Non-pigmented ciliary epithelial cell (primary cell): ENCODE results near the gene SH2D5.
A peak's percentile ranks its signal among the peaks of the same experiment; 100 is the strongest.

Experiments
- DNase-seq: peaks from one replicate; pipeline ENCODE4 v3.0.0-alpha.2; 2010; ENCODE audit warnings: low read depth

The SH2D5 gene

DNA sequence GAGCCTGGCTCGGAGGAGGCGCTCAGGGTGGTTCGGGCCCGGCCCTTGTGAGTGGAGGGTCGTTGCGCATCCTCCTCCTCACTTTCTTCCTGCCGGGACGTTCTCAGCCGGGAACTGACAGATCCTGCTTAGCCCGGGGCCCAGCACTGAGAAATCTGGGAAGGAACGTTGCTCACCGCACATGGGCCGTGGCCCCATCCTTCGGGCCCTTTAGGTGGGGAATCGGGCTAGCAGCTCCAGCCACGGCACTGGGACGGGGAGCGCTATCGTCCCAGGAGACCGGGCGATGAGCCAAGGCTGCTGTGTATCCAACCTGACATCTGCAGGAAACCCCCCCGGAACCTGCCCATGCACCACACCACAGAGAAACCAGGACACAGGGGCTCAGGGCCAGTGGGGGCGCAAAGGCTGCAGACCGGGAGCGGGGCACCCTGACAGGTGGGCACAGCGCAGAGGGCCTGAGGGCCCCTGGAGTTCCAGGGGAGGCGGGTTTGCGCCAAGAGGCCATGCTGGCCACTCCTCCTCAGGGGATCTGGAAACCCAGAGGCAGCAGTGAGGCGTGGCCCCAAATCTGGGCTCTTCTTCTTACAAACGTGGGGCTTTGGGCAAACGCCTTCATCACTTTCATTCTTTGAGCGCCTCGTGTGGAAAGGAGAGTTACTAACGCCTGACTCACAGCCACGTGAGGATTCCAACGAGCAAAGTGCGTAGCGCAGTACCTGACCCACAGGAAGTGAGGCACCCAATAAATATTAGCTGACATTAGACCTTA lies at the start of gene SH2D5:
SH2D5 (minus strand) TSS at position 116 of the 772 bp plus-strand sequence. CDS start 4,659 bp downstream, outside the sequence.
- peak; percentile 91 for DNase-seq

- no peak for DNase-seq
Measured at GRCh38 chr1:20775700-20776099, 43.2 kb upstream of the SH2D5 start.

DNA sequence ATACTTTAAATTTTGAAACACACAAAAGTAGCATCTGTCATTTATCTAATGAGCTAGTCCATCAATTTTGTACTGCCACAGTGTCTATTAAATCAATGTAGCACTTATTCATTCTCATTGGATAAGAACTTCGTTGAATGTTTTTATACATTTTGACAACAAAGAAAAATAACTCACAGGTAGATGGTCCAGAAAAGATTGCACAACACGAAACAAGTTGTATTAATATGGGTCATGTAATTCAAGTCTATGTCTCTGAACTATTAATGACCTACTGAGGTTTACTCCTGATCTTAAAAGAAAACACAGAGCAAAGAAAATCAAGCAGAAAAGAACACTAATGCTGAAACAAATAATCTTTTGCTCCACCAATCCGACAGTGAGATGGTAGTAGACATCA lies 39.3 kb upstream of the SH2D5 start:
- DNase-seq: no peak

DNA sequence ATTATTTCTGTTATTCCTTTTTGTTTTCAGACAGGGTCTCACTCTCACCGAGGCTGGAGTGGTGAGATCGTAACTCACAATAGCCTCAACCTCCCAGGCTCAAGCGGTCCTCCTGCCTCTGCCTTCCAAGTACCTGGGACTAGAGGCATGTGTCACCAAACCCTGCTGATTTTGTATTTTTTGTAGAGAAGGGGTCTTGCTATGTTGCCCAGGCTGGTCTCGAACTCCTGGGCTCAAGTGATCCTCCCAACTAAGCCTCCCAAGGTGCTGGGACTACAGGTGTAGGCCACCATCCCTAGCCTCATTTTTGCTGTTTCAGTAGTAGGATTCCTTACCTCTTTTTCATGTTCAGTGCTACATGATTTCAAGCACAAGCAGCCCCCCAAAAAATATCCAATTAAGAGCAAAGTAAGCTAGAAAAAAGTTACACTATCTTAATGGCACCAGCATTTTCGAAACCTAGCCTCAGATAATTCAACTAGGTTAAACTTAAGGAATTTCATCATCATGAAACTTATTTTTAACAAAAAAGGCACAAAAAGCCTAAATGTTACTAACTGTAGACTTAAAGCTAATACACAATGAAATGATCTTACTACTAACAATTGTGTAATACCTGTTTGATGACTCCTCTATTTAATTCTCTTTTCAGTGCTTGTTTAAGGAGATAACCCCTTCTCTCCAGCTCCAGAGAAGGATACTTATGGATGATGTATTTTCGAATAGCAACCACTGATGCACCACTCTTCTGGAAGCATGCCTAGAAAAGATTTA lies 38.0 kb upstream of the SH2D5 start:
- no peak for DNase-seq

DNA sequence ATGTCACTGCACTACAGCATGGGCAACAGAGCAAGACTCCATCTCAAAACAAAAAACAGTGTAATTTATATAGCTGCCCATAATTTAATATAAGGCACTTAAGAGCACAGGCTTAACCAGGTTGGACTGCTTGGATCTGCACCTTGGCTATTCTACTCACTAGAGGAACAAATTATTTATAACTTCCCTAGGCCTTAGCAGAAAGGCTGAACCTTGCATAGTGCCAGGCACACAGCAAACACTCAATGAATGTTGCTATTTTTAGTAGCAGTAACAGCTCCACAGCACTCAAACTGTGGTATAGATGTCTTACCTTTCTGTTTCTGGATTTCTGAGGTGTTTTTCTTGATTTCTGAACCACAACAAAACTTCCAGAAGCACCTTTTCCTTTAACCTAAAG lies 34.8 kb upstream of the SH2D5 start:
- DNase-seq: no peak

- no peak for DNase-seq
Measured at GRCh38 chr1:20763417-20763816, 30.9 kb upstream of the SH2D5 start.

DNA sequence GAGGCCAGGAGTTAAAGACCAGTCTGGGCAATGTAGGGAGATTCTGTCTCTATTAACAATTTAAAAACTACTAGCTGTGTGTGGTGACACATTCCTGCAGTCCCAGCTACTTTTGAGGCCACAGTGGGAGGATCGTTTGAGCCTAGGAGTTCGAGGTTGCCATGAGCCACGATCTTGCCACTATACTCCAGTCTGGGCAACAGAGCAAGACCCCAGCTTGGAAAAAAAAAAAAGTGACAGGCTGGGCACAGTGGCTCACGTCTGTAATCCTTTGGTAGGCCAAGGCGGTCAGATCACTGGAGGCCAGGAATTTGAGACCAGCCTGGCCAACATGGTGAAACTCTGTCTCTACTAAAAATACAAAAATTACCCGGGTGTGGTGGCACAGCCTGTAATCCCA lies 27.8 kb upstream of the SH2D5 start:
- DNase-seq: no peak

- no peak for DNase-seq
Measured at GRCh38 chr1:20753589-20753988, 21.1 kb upstream of the SH2D5 start.

DNA sequence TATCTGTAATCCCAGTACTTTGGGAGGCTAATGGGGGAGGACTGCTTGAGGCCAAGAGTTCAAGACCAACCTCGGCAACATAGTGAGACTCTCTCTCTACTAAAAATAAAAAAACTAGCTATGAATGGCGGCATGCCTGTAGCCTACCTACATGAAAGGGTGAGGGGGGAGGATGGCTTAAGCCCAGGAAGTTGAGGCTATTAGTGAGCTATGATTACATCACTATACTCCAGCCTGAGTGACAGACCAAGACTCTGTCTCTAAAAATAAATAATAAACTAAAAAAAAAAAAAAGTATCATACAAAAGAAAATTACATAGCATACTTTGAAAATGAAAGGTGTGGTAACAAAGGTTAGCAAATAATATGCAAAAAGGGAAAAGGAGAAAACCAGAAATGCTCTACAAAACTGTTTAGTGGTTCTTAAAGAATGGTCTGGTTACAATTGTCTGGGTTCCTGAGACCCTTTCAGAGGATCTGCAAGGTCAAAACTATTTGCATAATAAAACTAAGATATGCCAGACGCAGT lies 19.0 kb upstream of the SH2D5 start:
- DNase-seq: no peak

GRCh38 chr1:20742671-20743070 lies 10.2 kb upstream of the SH2D5 start:
- no peak for DNase-seq

DNA sequence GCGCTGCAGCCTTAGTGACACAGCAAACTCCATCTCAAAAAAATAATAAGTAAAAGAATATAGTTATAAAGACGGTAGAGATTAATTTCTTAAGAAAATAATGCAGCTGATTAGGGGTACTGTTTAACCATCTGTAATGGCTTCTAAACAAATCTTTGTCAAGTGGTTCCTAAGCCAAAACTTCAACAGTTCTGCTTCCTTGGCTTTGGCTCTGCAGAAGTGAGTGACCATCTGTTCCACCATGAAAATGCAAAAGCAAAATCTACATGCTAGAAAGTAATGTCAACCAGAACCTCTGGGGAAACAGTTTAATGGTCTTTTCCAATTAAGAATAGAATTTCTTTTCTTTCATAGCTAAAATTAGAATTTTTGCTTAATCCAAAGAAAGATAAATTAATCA lies 8.3 kb upstream of the SH2D5 start:
- no peak for DNase-seq

- no peak for DNase-seq
Measured at GRCh38 chr1:20739225-20739624, 6.7 kb upstream of the SH2D5 start.

- no peak for DNase-seq
Measured at GRCh38 chr1:20735581-20736111, 3.1 kb upstream of the SH2D5 start.

GRCh38 chr1:20733360-20733975 lies 965 bp upstream of the SH2D5 start:
- DNase-seq: no peak

- no peak for DNase-seq
Measured at GRCh38 chr1:20732071-20732587, 374 bp downstream of the SH2D5 start.

GRCh38 chr1:20731057-20731991 lies 1.2 kb downstream of the SH2D5 start:
- DNase-seq: no peak

DNA sequence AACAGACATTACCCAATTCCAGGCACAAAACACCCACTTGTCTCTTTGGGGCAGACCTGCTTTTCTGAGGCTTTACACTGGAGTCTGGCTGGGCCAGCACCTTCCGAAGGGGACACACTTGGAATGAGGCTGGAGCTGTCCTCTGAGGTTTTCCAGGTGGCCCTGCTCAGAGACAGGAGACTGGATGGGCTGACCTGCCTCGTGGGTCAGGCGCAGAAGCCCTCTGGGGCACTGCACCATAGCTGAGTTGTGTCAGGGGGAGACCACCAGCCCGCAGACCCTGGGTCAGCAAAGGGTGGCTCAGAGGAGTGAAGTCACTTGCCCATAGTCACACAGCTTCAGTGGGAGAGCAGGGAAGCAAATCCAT lies 1.8 kb downstream of the SH2D5 start:
- no peak for DNase-seq

DNA sequence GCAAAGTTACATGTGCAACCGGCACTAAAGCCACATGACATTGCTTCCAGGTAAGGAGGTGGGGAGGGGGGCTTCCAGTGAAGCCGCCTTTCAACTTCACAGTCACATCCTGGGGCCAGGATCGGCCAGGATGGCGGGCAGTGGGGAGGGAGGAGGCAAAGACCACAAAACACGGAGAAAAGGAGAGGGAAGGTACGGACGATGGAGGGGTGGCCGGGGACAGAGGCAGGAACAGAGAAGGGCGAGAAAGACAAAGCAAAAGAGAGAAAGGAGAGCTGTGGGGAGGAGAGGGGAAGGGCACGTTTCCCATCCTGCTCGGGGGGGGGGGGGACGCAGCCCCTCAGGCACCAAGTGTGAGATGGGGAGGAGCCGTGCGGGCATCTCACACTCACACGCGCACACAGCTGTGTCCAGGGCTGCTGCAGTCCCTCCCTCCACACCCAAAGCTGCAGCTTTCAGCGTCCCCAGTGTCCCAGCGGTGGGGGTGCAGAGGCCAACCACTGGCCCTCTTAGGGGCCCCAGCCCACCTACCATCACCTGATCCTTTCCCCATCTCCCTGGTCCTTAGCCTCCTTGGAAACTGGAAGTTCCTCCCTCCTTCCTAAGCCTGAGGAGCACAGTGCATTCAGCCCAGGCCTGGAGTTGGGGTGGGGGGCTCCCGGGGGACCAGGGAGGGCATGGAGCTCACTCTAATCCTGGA lies 2.4 kb downstream of the SH2D5 start:
- DNase-seq: no peak

GRCh38 chr1:20729155-20729931 lies 3.2 kb downstream of the SH2D5 start:
- DNase-seq: no peak
